ENCODE measurements around the gene NMB. TPM values are rescaled to one million over a fixed set of nuclear protein-coding genes. Genes with fewer than 3 reads are reported as not detected.

The NMB gene
- polyA plus RNA-seq, 1 experiment = 3.3 TPM

GRCh38 chr15:84605554-84605882 is 52.5 kb downstream of the NMB start:
- Histone ChIP-seq H3K27me3 (ENCODE audit: control insufficient read depth, insufficient read depth, low read length) (no peaks in the 10 kb centered on the region), H3K4me3 (ENCODE audit: low read depth, low read length) (no peak overlapping the region), H3K9me3 (ENCODE audit: control insufficient read depth, insufficient read depth, low read length) (no peaks in the 10 kb centered on the region; the same call in 1 of the 2 replicates), H3K27ac (ENCODE audit: low read depth, low read length) (no peak overlapping the region)
- DNase-seq (ENCODE audit: low read depth, low spot score) = no peak
- TF ChIP-seq CTCF (IDR thresholded peaks at IDR 0.05; ENCODE audit: low read depth, low read length) = no peak
- ChIA-PET CTCF (interaction anchor here (0.6 kb wide), 1 partner anchor 53 kb away, joined by 5 read pairs; the partner anchor contains the start of gene NMB), POLR2A (no interaction called here)

Other genes with a start within 250 kb of the NMB start
- 16.2 and 17.0 TPM in 2 replicates for gene ZSCAN2, start 57.2 kb downstream of the NMB start, polyA plus RNA-seq (2011; rRNA removed)
- 18.7 and 19.0 TPM in 2 replicates for gene WDR73, start 3.9 kb downstream of the NMB start, polyA plus RNA-seq (2011; rRNA removed)
- gene SEC11A, start 57.9 kb upstream of the NMB start, polyA plus RNA-seq (2011; rRNA removed) = 218 and 324 TPM in 2 replicates
- gene ZNF592, start 90.4 kb upstream of the NMB start, polyA plus RNA-seq (2011; rRNA removed) = 6.2 and 6.9 TPM in 2 replicates
- gene ALPK3, start 159.2 kb upstream of the NMB start, polyA plus RNA-seq (2011; rRNA removed) = 0.04 and 0.09 TPM in 2 replicates
- gene SLC28A1, start 226.5 kb upstream of the NMB start, polyA plus RNA-seq (2011; rRNA removed) = not detected in 2 replicates

Measured in AG04450 (cell line).